GM21447 (cell line): ENCODE results near the gene KLHL22.
A peak's percentile ranks its signal among the peaks of the same experiment; 100 is the strongest.

Experiments
- ATAC-seq: cut with Tn5 transposase; IDR thresholded peaks from one replicate; pipeline ENCODE4 v1.9.1; 2021; ENCODE audit not compliant: unreplicated experiment

KLHL22 gene

GRCh38 chr22:20524004-20524481, 28.4 kb upstream of the KLHL22 start:
- ATAC-seq: no peak

GRCh38 chr22:20523086-20523983, 27.7 kb upstream of the KLHL22 start:
- ATAC-seq: no peak

GRCh38 chr22:20522134-20523004, 26.8 kb upstream of the KLHL22 start:
- ATAC-seq: no peak

- ATAC-seq: no peak
These were observed 24.5 kb upstream of the KLHL22 start for GRCh38 chr22:20520093-20520511.

- ATAC-seq: no peak
These were observed 24.0 kb upstream of the KLHL22 start for GRCh38 chr22:20519558-20519957.

- ATAC-seq: no peak
These were observed 22.4 kb upstream of the KLHL22 start for GRCh38 chr22:20517841-20518592.

GRCh38 chr22:20517422-20517821, 21.8 kb upstream of the KLHL22 start:
- no peak for ATAC-seq

GRCh38 chr22:20516399-20516798, 20.8 kb upstream of the KLHL22 start:
- no peak for ATAC-seq

GRCh38 chr22:20514658-20515406, 19.2 kb upstream of the KLHL22 start:
- no peak for ATAC-seq

- ATAC-seq: no peak
These were observed 16.1 kb upstream of the KLHL22 start for GRCh38 chr22:20511578-20512229.

GRCh38 chr22:20510811-20511577, 15.4 kb upstream of the KLHL22 start:
- no peak for ATAC-seq

GRCh38 chr22:20509344-20510047, 13.9 kb upstream of the KLHL22 start:
- ATAC-seq: no peak

GRCh38 chr22:20508815-20509271, 13.2 kb upstream of the KLHL22 start:
- no peak for ATAC-seq

GRCh38 chr22:20508067-20508755, 12.6 kb upstream of the KLHL22 start:
- ATAC-seq: peak; percentile 14

- peak; percentile 87 for ATAC-seq
These were observed 11.9 kb upstream of the KLHL22 start, which contains the start of gene MED15 for GRCh38 chr22:20507253-20508066. MED15 (plus strand) TSS chr22:20507610; CDS start chr22:20507679, 69 bp downstream.

- no peak for ATAC-seq
These were observed 11.1 kb upstream of the KLHL22 start for GRCh38 chr22:20506543-20507252.
